ENCODE data around the gene OGA.

DNA sequence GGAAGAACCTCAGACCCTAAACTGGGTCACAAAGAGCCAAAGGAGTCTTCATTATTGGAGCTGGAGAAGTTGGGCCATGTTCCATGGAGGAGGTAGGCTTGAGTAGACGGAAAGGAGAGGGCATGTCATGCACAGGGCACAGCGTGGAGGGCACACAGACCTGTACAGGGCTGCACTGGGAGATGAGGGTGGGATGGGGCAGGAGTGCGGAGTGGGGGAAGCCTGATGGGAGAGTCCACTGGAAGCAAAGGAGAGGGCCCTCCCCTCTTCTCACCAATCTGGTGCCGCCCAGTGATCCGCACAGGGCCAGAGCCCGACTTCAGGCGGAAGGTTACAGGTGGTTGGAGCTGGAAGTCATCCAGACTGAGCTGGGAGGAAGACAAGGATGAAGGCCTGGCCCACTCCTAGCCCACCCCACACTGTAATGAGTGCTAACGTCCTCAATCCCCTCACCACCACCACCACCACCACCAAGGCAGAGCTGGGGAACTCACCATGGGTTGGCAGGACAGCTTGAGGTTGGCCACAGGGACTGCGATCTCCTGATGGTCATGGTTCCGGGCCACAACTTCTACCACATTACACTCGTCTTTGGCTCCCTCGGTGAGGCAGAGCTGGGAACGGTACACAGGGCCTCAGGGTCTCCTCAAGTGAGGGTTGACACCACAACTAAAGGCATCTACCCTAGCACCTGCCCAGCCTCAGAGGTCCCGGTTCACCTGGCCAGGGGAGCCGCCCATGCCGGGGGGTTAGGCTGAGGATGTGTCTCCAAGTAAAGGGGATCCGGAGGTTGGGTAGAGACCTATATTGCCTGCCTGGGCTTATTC, 36.0 kb downstream of the OGA start:
- TF ChIP-seq, protein P1, sequence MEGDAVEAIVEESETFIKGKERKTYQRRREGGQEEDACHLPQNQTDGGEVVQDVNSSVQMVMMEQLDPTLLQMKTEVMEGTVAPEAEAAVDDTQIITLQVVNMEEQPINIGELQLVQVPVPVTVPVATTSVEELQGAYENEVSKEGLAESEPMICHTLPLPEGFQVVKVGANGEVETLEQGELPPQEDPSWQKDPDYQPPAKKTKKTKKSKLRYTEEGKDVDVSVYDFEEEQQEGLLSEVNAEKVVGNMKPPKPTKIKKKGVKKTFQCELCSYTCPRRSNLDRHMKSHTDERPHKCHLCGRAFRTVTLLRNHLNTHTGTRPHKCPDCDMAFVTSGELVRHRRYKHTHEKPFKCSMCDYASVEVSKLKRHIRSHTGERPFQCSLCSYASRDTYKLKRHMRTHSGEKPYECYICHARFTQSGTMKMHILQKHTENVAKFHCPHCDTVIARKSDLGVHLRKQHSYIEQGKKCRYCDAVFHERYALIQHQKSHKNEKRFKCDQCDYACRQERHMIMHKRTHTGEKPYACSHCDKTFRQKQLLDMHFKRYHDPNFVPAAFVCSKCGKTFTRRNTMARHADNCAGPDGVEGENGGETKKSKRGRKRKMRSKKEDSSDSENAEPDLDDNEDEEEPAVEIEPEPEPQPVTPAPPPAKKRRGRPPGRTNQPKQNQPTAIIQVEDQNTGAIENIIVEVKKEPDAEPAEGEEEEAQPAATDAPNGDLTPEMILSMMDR (IDR thresholded peaks at IDR 0.05), result no peak
- TF ChIP-seq EZH2phosphoT487 (IDR thresholded peaks at IDR 0.05), result no peak

Measured in neural progenitor cell (in vitro differentiated cells).